Measurements from ENCODE around the gene TGIF1. TPM values are rescaled to one million over a fixed set of nuclear protein-coding genes. Genes with fewer than 3 reads are reported as not detected.

TGIF1 gene
- total and polyA plus RNA-seq, 9 of the 15 experiments (the other 6 are each of a cell fraction or from before 2014, with no cell fraction given), result 16.1 to 77.7 (median 44.6) TPM

DNA sequence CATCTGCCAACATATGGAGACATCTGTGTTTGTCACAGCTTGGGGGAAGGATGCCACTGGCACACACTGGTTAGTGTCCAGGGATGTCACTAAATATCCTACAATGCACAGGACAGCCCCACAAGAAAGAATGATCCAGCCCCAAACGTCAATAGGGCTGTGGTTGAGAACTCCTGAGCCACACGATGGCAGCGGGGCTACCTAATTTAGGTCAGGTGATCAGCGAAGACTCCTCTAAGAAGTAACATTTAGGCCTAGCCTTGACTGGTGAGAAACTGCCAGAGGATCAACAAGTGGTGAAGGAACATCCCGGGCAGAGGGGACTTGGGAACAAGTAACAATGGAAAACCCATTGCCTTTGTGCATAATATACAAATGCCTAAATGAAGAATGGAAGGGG is 5.0 kb upstream of the TGIF1 start (continued):
- TF ChIP-seq BRF1 (IDR thresholded peaks at IDR 0.05; ENCODE audit: borderline replicate concordance, extremely low read depth, insufficient read length), result no peak
- TF ChIP-seq MAZ (CRISPR knock-in tag; conservative IDR thresholded peaks at IDR 0.05 in 1 of 2, IDR thresholded peaks at IDR 0.05 in 1 of 2), result no peak
- TF ChIP-seq, protein P1, sequence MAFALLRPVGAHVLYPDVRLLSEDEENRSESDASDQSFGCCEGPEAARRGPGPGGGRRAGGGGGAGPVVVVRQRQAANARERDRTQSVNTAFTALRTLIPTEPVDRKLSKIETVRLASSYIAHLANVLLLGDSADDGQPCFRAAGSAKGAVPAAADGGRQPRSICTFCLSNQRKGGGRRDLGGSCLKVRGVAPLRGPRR (CRISPR knock-in tag; IDR thresholded peaks at IDR 0.05), result no peak
- TF ChIP-seq FOXA1 (IDR thresholded peaks at IDR 0.05; ENCODE audit: borderline replicate concordance), result no peak
- TF ChIP-seq, protein P2, sequence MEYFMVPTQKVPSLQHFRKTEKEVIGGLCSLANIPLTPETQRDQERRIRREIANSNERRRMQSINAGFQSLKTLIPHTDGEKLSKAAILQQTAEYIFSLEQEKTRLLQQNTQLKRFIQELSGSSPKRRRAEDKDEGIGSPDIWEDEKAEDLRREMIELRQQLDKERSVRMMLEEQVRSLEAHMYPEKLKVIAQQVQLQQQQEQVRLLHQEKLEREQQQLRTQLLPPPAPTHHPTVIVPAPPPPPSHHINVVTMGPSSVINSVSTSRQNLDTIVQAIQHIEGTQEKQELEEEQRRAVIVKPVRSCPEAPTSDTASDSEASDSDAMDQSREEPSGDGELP (CRISPR knock-in tag; IDR thresholded peaks at IDR 0.05; ENCODE audit: borderline replicate concordance), result no peak
- TF ChIP-seq POLR2H (tag; IDR thresholded peaks at IDR 0.05; ENCODE audit: low read depth), result no peak
- TF ChIP-seq, protein P3, sequence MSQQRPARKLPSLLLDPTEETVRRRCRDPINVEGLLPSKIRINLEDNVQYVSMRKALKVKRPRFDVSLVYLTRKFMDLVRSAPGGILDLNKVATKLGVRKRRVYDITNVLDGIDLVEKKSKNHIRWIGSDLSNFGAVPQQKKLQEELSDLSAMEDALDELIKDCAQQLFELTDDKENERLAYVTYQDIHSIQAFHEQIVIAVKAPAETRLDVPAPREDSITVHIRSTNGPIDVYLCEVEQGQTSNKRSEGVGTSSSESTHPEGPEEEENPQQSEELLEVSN (IDR thresholded peaks at IDR 0.05; ENCODE audit: borderline replicate concordance in 1 of 2, extremely low read depth in 1 of 2, insufficient read depth in 1 of 2, insufficient read length in 1 of 2, low read depth in 1 of 2, low read length in 1 of 2, poor library complexity in 1 of 2, severe bottlenecking in 1 of 2), result no peak
- TF ChIP-seq, protein P4, sequence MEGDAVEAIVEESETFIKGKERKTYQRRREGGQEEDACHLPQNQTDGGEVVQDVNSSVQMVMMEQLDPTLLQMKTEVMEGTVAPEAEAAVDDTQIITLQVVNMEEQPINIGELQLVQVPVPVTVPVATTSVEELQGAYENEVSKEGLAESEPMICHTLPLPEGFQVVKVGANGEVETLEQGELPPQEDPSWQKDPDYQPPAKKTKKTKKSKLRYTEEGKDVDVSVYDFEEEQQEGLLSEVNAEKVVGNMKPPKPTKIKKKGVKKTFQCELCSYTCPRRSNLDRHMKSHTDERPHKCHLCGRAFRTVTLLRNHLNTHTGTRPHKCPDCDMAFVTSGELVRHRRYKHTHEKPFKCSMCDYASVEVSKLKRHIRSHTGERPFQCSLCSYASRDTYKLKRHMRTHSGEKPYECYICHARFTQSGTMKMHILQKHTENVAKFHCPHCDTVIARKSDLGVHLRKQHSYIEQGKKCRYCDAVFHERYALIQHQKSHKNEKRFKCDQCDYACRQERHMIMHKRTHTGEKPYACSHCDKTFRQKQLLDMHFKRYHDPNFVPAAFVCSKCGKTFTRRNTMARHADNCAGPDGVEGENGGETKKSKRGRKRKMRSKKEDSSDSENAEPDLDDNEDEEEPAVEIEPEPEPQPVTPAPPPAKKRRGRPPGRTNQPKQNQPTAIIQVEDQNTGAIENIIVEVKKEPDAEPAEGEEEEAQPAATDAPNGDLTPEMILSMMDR (IDR thresholded peaks at IDR 0.05 in 2 of 3, conservative IDR thresholded peaks at IDR 0.05 in 1 of 3; ENCODE audit: insufficient read depth in 2 of 3, low read depth in 1 of 3, low read length in 3 of 3), result 0 out of 6 replicates have a peak, but pooled peaks of 2 of the 3 experiments have one; percentile 4 to 22
- no peak for TF ChIP-seq SREBF2 (CRISPR knock-in tag; IDR thresholded peaks at IDR 0.05)
- TF ChIP-seq ZNF232 (CRISPR knock-in tag; IDR thresholded peaks at IDR 0.05), result no peak
- TF ChIP-seq, protein P5, sequence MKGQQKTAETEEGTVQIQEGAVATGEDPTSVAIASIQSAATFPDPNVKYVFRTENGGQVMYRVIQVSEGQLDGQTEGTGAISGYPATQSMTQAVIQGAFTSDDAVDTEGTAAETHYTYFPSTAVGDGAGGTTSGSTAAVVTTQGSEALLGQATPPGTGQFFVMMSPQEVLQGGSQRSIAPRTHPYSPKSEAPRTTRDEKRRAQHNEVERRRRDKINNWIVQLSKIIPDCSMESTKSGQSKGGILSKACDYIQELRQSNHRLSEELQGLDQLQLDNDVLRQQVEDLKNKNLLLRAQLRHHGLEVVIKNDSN (CRISPR knock-in tag; IDR thresholded peaks at IDR 0.05), result peak; percentile 53; the same call in 1 of the 2 replicates
- TF ChIP-seq, protein P6, sequence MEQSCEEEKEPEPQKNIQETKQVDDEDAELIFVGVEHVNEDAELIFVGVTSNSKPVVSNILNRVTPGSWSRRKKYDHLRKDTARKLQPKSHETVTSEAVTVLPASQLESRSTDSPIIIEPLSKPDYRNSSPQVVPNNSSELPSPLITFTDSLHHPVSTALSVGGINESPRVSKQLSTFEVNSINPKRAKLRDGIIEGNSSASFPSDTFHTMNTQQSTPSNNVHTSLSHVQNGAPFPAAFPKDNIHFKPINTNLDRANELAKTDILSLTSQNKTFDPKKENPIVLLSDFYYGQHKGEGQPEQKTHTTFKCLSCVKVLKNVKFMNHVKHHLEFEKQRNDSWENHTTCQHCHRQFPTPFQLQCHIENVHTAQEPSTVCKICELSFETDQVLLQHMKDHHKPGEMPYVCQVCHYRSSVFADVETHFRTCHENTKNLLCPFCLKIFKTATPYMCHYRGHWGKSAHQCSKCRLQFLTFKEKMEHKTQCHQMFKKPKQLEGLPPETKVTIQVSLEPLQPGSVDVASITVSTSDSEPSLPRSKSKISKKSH (CRISPR knock-in tag; IDR thresholded peaks at IDR 0.05), result no peak
- no peak for TF ChIP-seq CC2D1A (IDR thresholded peaks at IDR 0.05)
- TF ChIP-seq, protein P7, sequence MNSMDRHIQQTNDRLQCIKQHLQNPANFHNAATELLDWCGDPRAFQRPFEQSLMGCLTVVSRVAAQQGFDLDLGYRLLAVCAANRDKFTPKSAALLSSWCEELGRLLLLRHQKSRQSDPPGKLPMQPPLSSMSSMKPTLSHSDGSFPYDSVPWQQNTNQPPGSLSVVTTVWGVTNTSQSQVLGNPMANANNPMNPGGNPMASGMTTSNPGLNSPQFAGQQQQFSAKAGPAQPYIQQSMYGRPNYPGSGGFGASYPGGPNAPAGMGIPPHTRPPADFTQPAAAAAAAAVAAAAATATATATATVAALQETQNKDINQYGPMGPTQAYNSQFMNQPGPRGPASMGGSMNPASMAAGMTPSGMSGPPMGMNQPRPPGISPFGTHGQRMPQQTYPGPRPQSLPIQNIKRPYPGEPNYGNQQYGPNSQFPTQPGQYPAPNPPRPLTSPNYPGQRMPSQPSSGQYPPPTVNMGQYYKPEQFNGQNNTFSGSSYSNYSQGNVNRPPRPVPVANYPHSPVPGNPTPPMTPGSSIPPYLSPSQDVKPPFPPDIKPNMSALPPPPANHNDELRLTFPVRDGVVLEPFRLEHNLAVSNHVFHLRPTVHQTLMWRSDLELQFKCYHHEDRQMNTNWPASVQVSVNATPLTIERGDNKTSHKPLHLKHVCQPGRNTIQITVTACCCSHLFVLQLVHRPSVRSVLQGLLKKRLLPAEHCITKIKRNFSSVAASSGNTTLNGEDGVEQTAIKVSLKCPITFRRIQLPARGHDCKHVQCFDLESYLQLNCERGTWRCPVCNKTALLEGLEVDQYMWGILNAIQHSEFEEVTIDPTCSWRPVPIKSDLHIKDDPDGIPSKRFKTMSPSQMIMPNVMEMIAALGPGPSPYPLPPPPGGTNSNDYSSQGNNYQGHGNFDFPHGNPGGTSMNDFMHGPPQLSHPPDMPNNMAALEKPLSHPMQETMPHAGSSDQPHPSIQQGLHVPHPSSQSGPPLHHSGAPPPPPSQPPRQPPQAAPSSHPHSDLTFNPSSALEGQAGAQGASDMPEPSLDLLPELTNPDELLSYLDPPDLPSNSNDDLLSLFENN (IDR thresholded peaks at IDR 0.05; ENCODE audit: low read depth in 2 of 2, low read length in 2 of 2), result no peak
- TF ChIP-seq TEAD1 (CRISPR knock-in tag; IDR thresholded peaks at IDR 0.05), result 0 out of 4 replicates have a peak, but pooled peaks of 1 of the 2 experiments have one; percentile 8
- no peak for TF ChIP-seq ATF1 (CRISPR knock-in tag; IDR thresholded peaks at IDR 0.05)
- no peak for TF ChIP-seq ATF1 (tag; IDR thresholded peaks at IDR 0.05)

Measured in K562 (cell line).